Esophagus muscularis mucosa (tissue), 4 donors: ENCODE data around the gene NHLRC1. TPM values are rescaled to one million over a fixed set of nuclear protein-coding genes. Genes with fewer than 3 reads are reported as not detected.

Experiments
- DNase-seq: peaks from one replicate; pipeline ENCODE4 v3.0.0-alpha.2; 2017; ENCODE audit errors: extremely low spot score
- H3K27ac ChIP-seq, 4 donors: fragments of 200-600 bp; sonication (generic); replicated peaks in 1 of 4; 1 replicate in 3 of 4; 2 replicates in 1 of 4; pipeline ENCODE4 v1.5.1; 2016 to 2019; ENCODE audit warnings: mild to moderate bottlenecking in 1 of 4
- H3K27me3 ChIP-seq, 4 donors: fragments of 200-600 bp; sonication (generic); one replicate each; pipeline versions ENCODE4 v1.5.1 to v1.6.0; 2016 to 2019
- H3K36me3 ChIP-seq, 4 donors: fragments of 200-600 bp; sonication (generic); one replicate each; pipeline ENCODE4 v1.5.1; 2016 to 2019
- H3K4me1 ChIP-seq, 4 donors: fragments of 200-600 bp; sonication (generic); one replicate each; pipeline ENCODE4 v1.5.1; 2016 to 2019
- H3K4me3 ChIP-seq, 4 donors: fragments of 200-600 bp; sonication (generic); 1 replicate in 2 of 4; 2 replicates in 2 of 4; pipeline ENCODE4 v1.5.1; 2016 to 2019; ENCODE audit warnings: mild to moderate bottlenecking in 4 of 4, moderate library complexity in 1 of 4
- H3K9me3 ChIP-seq, 4 donors: fragments of 200-600 bp; sonication (generic); 1 replicate in 3 of 4; 2 replicates in 1 of 4; pipeline ENCODE4 v1.5.1; 2016 to 2019
- EP300 ChIP-seq: sonication (generic); formaldehyde crosslinking; IDR thresholded peaks from one replicate; pipeline ENCODE4 v1.6.1; 2017; ENCODE audit warnings: antibody characterized with exemption
- POLR2A ChIP-seq: fragments of 450-650 bp; IDR thresholded peaks from one replicate; pipeline ENCODE4 v1.6.1; 2017; ENCODE audit warnings: antibody characterized with exemption, moderate library complexity, mild to moderate bottlenecking, low read depth
- POLR2AphosphoS5 ChIP-seq, 2 donors: sonication (generic); formaldehyde crosslinking; IDR thresholded peaks; one replicate each; pipeline ENCODE4 v1.6.1; 2017; ENCODE audit warnings: antibody characterized with exemption in 2 of 2
- WGBS: methylation state at CpG from one replicate; pipeline ENCODE4 v1.1.5; 2018; 5-methylcytosine and 5-hydroxymethylcytosine counted together
- intact Hi-C: fragments of 100-400 bp; cut with DNase I; formaldehyde crosslinking; loops from one replicate; pipeline ENCODE4 v1.15.1; 2023
- total RNA-seq, 4 donors: library from RNA; depleted of rRNA; stranded (reverse); fragments of >200 nt; gene quantifications; one replicate each; pipeline versions ENCODE4 v1.1.0 to v1.2.1, GENCODE V29; 2016
- TF ChIP-seq, protein P1 (sequence below), 3 experiments: fragments of 200-600 bp in 2 of 3; fragments of 450-650 bp in 1 of 3; sonication (generic) in 2 of 3; IDR thresholded peaks; one replicate each; pipeline ENCODE4 v1.5.1; 2017 to 2019; ENCODE audit warnings: antibody characterized with exemption in 3 of 3, mild to moderate bottlenecking in 2 of 3, moderate library complexity in 1 of 3

The NHLRC1 gene
- total RNA-seq, 4 donors from 2014 or later = 0.50 to 1.2 (median 0.93) TPM

DNA sequence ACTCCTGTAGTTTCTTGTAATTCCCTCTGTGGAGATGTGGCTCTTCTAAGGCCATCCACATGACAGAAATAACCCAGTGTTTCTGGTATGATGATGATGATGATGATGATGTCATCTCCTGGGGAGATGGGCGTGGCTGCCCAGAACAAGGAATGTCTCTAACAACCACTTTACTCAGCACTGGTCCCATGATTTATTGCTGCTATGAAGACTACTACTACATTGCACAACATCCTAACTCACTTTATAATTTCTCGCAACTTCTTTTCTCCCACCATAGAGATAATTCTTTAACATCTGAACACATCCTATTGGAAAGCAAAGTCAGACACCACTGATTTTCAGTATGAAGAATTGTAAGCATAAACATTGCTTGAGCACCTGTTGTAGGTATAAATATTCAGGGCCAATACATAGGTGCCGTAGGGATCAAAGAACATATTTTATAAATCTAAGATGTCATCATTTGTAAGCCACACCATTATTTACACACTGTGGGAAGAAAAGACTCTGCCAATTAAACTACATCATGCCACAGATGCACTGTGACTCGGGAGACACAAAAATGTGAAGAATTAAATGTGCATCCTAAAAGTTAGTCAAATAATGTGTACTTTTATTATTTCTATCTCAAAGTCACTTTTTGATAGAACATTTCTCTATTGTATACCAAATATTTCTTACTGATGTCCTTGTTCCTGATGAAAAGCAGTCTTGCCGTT, 26.0 kb upstream of the NHLRC1 start:
- intact Hi-C loops = no loop called here
- no peak for DNase-seq
- TF ChIP-seq EP300 = no peak
- WGBS = 90% methylated on average over 5 of the region's 5 CpGs
- Histone ChIP-seq H3K27me3 (no peaks in the 10 kb centered on the region), H3K4me3 (no peak overlapping the region), H3K36me3 (peaks cover 0 to 32% (median 15%) of the 10 kb centered on the region in 4 donors), H3K9me3 (no peaks in the 10 kb centered on the region), H3K4me1 (peaks cover 2 to 5% (median 4%) of the 10 kb centered on the region in 4 donors), H3K27ac (no peak overlapping the region)

DNA sequence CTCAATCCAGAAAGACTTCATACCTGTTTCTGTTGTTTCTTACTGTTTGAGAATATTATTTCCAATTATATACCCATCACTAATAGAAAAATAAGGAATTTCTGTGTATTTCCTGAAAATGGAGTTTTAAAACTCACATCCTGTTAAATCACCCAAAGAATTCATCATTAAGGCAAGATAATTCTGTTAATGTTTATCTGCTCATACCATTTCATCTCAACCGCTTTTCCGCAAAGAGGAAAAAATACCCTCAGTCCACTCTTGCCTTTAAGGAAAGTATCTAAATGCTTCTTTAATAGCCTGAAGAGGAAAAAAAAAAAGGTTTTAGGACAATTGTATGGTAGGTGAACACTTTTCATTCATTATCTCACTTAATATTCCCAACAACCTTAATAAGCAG, 25.1 kb upstream of the NHLRC1 start:
- Histone ChIP-seq H3K9me3 (no peaks in the 10 kb centered on the region), H3K4me1 (no peaks in the 10 kb centered on the region), H3K27me3 (no peaks in the 10 kb centered on the region), H3K27ac (no peak overlapping the region), H3K4me3 (no peak overlapping the region), H3K36me3 (peaks cover 0 to 41% (median 23%) of the 10 kb centered on the region in 4 donors)
- intact Hi-C loops = no loop called here
- WGBS = 100% methylated on average over 2 of the region's 2 CpGs
- TF ChIP-seq POLR2A (no peak), POLR2AphosphoS5 (IDR thresholded peaks at IDR 0.05) (no peak), EP300 (no peak)
- TF ChIP-seq, protein P1, sequence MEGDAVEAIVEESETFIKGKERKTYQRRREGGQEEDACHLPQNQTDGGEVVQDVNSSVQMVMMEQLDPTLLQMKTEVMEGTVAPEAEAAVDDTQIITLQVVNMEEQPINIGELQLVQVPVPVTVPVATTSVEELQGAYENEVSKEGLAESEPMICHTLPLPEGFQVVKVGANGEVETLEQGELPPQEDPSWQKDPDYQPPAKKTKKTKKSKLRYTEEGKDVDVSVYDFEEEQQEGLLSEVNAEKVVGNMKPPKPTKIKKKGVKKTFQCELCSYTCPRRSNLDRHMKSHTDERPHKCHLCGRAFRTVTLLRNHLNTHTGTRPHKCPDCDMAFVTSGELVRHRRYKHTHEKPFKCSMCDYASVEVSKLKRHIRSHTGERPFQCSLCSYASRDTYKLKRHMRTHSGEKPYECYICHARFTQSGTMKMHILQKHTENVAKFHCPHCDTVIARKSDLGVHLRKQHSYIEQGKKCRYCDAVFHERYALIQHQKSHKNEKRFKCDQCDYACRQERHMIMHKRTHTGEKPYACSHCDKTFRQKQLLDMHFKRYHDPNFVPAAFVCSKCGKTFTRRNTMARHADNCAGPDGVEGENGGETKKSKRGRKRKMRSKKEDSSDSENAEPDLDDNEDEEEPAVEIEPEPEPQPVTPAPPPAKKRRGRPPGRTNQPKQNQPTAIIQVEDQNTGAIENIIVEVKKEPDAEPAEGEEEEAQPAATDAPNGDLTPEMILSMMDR (IDR thresholded peaks at IDR 0.05) = no peak
- DNase-seq = no peak

DNA sequence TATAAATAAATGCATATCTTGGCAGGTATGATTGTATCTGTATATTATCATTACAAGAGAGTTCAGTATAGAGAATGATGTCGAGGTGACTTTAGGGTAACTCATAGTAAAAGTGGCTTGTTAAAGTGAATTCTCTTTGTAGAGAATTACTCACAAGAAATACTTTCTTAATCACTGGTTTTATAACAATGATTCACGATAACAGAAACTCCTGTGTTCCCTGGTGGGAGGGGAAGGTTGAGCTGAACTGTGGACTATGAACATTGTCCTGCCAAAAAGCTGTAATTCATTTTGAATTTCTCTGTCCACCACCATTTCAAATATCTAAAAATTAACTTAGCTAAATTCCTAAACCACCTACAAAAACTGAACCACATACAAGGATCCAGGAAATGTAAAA, 24.7 kb upstream of the NHLRC1 start:
- 64% methylated on average over 2 of the region's 2 CpGs for WGBS
- TF ChIP-seq, protein P1 (IDR thresholded peaks at IDR 0.05) = no peak
- TF ChIP-seq EP300 (no peak), POLR2A (no peak), POLR2AphosphoS5 (IDR thresholded peaks at IDR 0.05) (no peak)
- H3K4me3 ChIP-seq = no peak overlapping the region
- no peaks in the 10 kb centered on the region for H3K9me3 ChIP-seq
- no peak for DNase-seq
- no peak overlapping the region for H3K27ac ChIP-seq
- intact Hi-C loops = no loop called here
- no peaks in the 10 kb centered on the region for H3K4me1 ChIP-seq
- no peaks in the 10 kb centered on the region for H3K27me3 ChIP-seq
- peaks cover 0 to 45% (median 25%) of the 10 kb centered on the region in 4 donors for H3K36me3 ChIP-seq

DNA sequence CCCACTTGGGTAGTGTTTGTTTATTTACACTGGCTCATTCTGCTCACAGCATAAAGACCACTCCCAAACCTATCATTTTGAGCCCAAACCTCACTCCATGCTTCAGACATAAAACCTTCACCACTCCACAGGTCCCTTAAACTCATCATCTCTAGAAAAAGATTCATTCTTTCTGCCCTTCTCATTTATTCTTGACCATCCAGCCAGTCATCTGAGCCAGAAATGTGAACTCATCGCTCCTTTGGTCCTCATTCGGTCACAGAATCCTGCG, 20.0 kb upstream of the NHLRC1 start:
- intact Hi-C loops = no loop called here
- no peak for TF ChIP-seq EP300
- no peak for TF ChIP-seq POLR2A
- TF ChIP-seq POLR2AphosphoS5 (IDR thresholded peaks at IDR 0.05) = no peak
- TF ChIP-seq, protein P1 (IDR thresholded peaks at IDR 0.05) = no peak
- no peak for DNase-seq
- Histone ChIP-seq H3K4me3 (no peak overlapping the region), H3K27ac (no peak overlapping the region), H3K4me1 (no peaks in the 10 kb centered on the region), H3K9me3 (no peaks in the 10 kb centered on the region), H3K36me3 (peaks cover 7 to 76% (median 44%) of the 10 kb centered on the region in 4 donors), H3K27me3 (no peaks in the 10 kb centered on the region)
- 96% methylated on average over 3 of the region's 3 CpGs for WGBS

DNA sequence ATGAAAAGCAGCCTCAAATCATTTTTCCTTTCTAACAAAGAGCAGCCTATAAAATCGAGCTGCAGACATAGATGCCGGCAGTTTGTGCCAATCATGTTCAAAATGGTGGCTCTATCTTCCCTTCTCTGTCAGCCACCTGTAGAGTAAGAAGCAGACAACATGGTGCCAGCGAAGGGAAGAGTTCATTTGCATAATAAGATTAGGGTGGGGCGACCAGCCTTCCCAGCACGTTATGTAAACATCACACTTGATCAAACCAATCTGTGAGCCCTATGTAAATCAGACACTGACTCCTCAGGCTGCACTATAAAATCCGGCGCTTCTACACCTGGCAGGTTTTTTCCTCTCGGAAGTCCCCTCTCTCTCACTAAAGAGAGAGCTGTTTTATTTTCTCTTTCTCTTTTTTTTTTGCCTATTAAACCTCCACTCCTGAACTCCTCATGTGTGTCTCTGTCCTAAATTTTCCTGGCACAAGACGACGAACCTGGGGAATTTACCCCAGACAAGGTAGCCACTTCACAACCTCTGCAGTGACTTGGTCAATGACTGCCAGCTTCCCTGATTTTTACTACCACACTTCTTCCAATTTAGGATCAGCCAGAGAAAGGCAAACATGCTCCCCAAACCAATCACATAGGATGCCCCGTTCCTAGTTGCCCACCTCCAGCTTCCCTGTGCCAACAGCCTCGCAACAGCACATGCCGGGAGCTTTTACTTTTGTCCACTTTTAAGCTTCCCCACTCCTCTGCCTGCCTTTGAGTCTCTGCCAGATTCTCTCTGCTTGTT, 19.5 kb upstream of the NHLRC1 start:
- WGBS = 84% methylated on average over 13 of the region's 13 CpGs
- TF ChIP-seq, protein P1 (IDR thresholded peaks at IDR 0.05) = no peak
- no peak for TF ChIP-seq POLR2A
- TF ChIP-seq POLR2AphosphoS5 (IDR thresholded peaks at IDR 0.05) = no peak
- TF ChIP-seq EP300 = no peak
- Histone ChIP-seq H3K36me3 (peaks cover 7 to 80% (median 45%) of the 10 kb centered on the region in 4 donors), H3K4me3 (no peak overlapping the region), H3K4me1 (no peaks in the 10 kb centered on the region), H3K27ac (no peak overlapping the region), H3K9me3 (no peaks in the 10 kb centered on the region), H3K27me3 (no peaks in the 10 kb centered on the region)
- intact Hi-C loops = no loop called here
- DNase-seq = no peak
